ENCODE data around the gene PIK3AP1. TPM values are rescaled to one million over a fixed set of nuclear protein-coding genes. Genes with fewer than 3 reads are reported as not detected.

The PIK3AP1 gene
- total RNA-seq, 1 experiment from 2014 or later, result 1.6 TPM

- BruUV-seq (replicated peaks), result no TSS peak
- intact Hi-C loops (cut with micrococcal nuclease; ENCODE audit: unreplicated experiment), result no loop called here
Observed at GRCh38 chr10:96718304-96718990, 1.9 kb downstream of the PIK3AP1 start.

GRCh38 chr10:96716390-96716789 lies 3.9 kb downstream of the PIK3AP1 start:
- CTCF ChIA-PET, result interaction anchor here (0.7 kb wide), 1 partner anchor 145 kb away, joined by 3 read pairs; no protein-coding TSS in a partner anchor
- H3K9me3 Mint-ChIP-seq (ENCODE audit: unreplicated experiment), result no peaks in the 10 kb centered on the region
- DNase-seq, result no peak
- no peaks in the 10 kb centered on the region for H3K36me3 Mint-ChIP-seq (ENCODE audit: insufficient read depth, unreplicated experiment)
- intact Hi-C loops (cut with micrococcal nuclease; ENCODE audit: unreplicated experiment), result no loop called here
- Histone ChIP-seq H3K9me3 (no peaks in the 10 kb centered on the region), H3K4me1 (peaks cover 13% of the 10 kb centered on the region), H3K36me3 (ENCODE audit: control insufficient read depth, insufficient read depth, low read length) (no peaks in the 10 kb centered on the region), H3K4me3 (ENCODE audit: low read depth, low read length) (no peak overlapping the region), H3K27me3 (replicated peaks; ENCODE audit: control insufficient read depth, insufficient read depth, low read length) (peaks cover 3% of the 10 kb centered on the region)
- no peak overlapping the region for H3K27ac Mint-ChIP-seq (ENCODE audit: unreplicated experiment)
- no TSS peak for BruUV-seq (replicated peaks)
- no peak for TF ChIP-seq CTCF (IDR thresholded peaks at IDR 0.05; ENCODE audit: insufficient read depth in 1 of 2, low read depth in 1 of 2, low read length in 1 of 2, severe bottlenecking in 1 of 2, unreplicated experiment in 1 of 2)
- H3K27me3 Mint-ChIP-seq (ENCODE audit: insufficient read depth, unreplicated experiment), result peaks cover 16% of the 10 kb centered on the region
- H3K4me3 Mint-ChIP-seq (ENCODE audit: unreplicated experiment), result no peak overlapping the region
- POLR2A ChIA-PET, result no interaction called here
- no peaks in the 10 kb centered on the region for H3K4me1 Mint-ChIP-seq (ENCODE audit: low read depth, unreplicated experiment)

More at GRCh38 chr10:96718304-96718990, 1.9 kb downstream of the PIK3AP1 start:
- Mint-ChIP-seq H3K36me3 (ENCODE audit: insufficient read depth, unreplicated experiment) (no peaks in the 10 kb centered on the region), H3K27me3 (ENCODE audit: insufficient read depth, unreplicated experiment) (peaks cover 19% of the 10 kb centered on the region), H3K4me3 (ENCODE audit: unreplicated experiment) (no peak overlapping the region), H3K4me1 (ENCODE audit: low read depth, unreplicated experiment) (no peaks in the 10 kb centered on the region), H3K9me3 (ENCODE audit: unreplicated experiment) (no peaks in the 10 kb centered on the region), H3K27ac (ENCODE audit: unreplicated experiment) (no peak overlapping the region)
- Histone ChIP-seq H3K9me3 (no peaks in the 10 kb centered on the region), H3K4me3 (ENCODE audit: low read depth, low read length) (no peak overlapping the region), H3K4me1 (peaks cover 13% of the 10 kb centered on the region; the same call in 1 of the 2 replicates), H3K27me3 (replicated peaks; ENCODE audit: control insufficient read depth, insufficient read depth, low read length) (peaks cover 5% of the 10 kb centered on the region), H3K36me3 (ENCODE audit: control insufficient read depth, insufficient read depth, low read length) (no peaks in the 10 kb centered on the region)
- no peak for TF ChIP-seq CTCF (IDR thresholded peaks at IDR 0.05; ENCODE audit: insufficient read depth in 1 of 2, low read depth in 1 of 2, low read length in 1 of 2, severe bottlenecking in 1 of 2, unreplicated experiment in 1 of 2)
- ChIA-PET POLR2A (no interaction called here), CTCF (interaction anchor here (1.6 kb wide), 1 partner anchor 78 kb away, joined by 7 read pairs; no protein-coding TSS in a partner anchor)
- DNase-seq, result no peak

- Histone ChIP-seq H3K4me1 (peaks cover 14% of the 10 kb centered on the region), H3K36me3 (ENCODE audit: control insufficient read depth, insufficient read depth, low read length) (no peaks in the 10 kb centered on the region), H3K27me3 (replicated peaks; ENCODE audit: control insufficient read depth, insufficient read depth, low read length) (peaks cover 2% of the 10 kb centered on the region), H3K4me3 (ENCODE audit: low read depth, low read length) (no peak overlapping the region), H3K9me3 (no peaks in the 10 kb centered on the region)
- intact Hi-C loops (cut with micrococcal nuclease; ENCODE audit: unreplicated experiment), result no loop called here
- H3K27ac Mint-ChIP-seq (ENCODE audit: unreplicated experiment), result no peak overlapping the region
- ChIA-PET CTCF (no interaction called here), POLR2A (no interaction called here)
- no peak for TF ChIP-seq CTCF (IDR thresholded peaks at IDR 0.05; ENCODE audit: insufficient read depth in 1 of 2, low read depth in 1 of 2, low read length in 1 of 2, severe bottlenecking in 1 of 2, unreplicated experiment in 1 of 2)
- H3K9me3 Mint-ChIP-seq (ENCODE audit: unreplicated experiment), result no peaks in the 10 kb centered on the region
- peaks cover 9% of the 10 kb centered on the region for H3K27me3 Mint-ChIP-seq (ENCODE audit: insufficient read depth, unreplicated experiment)
- no peaks in the 10 kb centered on the region for H3K4me1 Mint-ChIP-seq (ENCODE audit: low read depth, unreplicated experiment)
- H3K36me3 Mint-ChIP-seq (ENCODE audit: insufficient read depth, unreplicated experiment), result no peaks in the 10 kb centered on the region
- no peak overlapping the region for H3K4me3 Mint-ChIP-seq (ENCODE audit: unreplicated experiment)
- no peak for DNase-seq
- BruUV-seq (replicated peaks), result no TSS peak
Observed at GRCh38 chr10:96714746-96715255, 5.5 kb downstream of the PIK3AP1 start.

Measured in Caco-2 (cell line).